Measurements from ENCODE around the gene PTPRN2.

Gene PTPRN2

GRCh38 chr7:158126661-158127060 is 461.0 kb downstream of the PTPRN2 start:
- no peak overlapping the region for H3K4me3 ChIP-seq (ENCODE audit: low read depth, low read length)
- no peak for TF ChIP-seq CTCF (conservative IDR thresholded peaks at IDR 0.05; ENCODE audit: low read depth, low read length)
- DNase-seq (ENCODE audit: low read depth) = no peak

GRCh38 chr7:158125721-158126120 is 461.9 kb downstream of the PTPRN2 start:
- DNase-seq (ENCODE audit: low read depth) = no peak
- no peak for TF ChIP-seq CTCF (conservative IDR thresholded peaks at IDR 0.05; ENCODE audit: low read depth, low read length)
- no peak overlapping the region for H3K4me3 ChIP-seq (ENCODE audit: low read depth, low read length)

GRCh38 chr7:158125091-158125490 is 462.5 kb downstream of the PTPRN2 start:
- H3K4me3 ChIP-seq (ENCODE audit: low read depth, low read length) = no peak overlapping the region
- no peak for DNase-seq (ENCODE audit: low read depth)
- no peak for TF ChIP-seq CTCF (conservative IDR thresholded peaks at IDR 0.05; ENCODE audit: low read depth, low read length)

GRCh38 chr7:158124671-158125079 is 462.9 kb downstream of the PTPRN2 start:
- no peak overlapping the region for H3K4me3 ChIP-seq (ENCODE audit: low read depth, low read length)
- no peak for DNase-seq (ENCODE audit: low read depth)
- TF ChIP-seq CTCF (conservative IDR thresholded peaks at IDR 0.05; ENCODE audit: low read depth, low read length) = no peak

GRCh38 chr7:158123753-158124152 is 463.9 kb downstream of the PTPRN2 start:
- TF ChIP-seq CTCF (conservative IDR thresholded peaks at IDR 0.05; ENCODE audit: low read depth, low read length) = no peak
- H3K4me3 ChIP-seq (ENCODE audit: low read depth, low read length) = no peak overlapping the region

GRCh38 chr7:158123214-158123613 is 464.4 kb downstream of the PTPRN2 start:
- no peak overlapping the region for H3K4me3 ChIP-seq (ENCODE audit: low read depth, low read length)
- no peak for TF ChIP-seq CTCF (conservative IDR thresholded peaks at IDR 0.05; ENCODE audit: low read depth, low read length)
- no peak for DNase-seq (ENCODE audit: low read depth)

More at GRCh38 chr7:158123753-158124152, 463.9 kb downstream of the PTPRN2 start:
- DNase-seq (ENCODE audit: low read depth) = no peak

- no peak for DNase-seq (ENCODE audit: low read depth)
Measured at GRCh38 chr7:158121441-158122045, 466.1 kb downstream of the PTPRN2 start.

More at GRCh38 chr7:158121441-158122045, 466.1 kb downstream of the PTPRN2 start:
- H3K4me3 ChIP-seq (ENCODE audit: low read depth, low read length) = no peak overlapping the region
- no peak for TF ChIP-seq CTCF (conservative IDR thresholded peaks at IDR 0.05; ENCODE audit: low read depth, low read length)

Measured in choroid plexus epithelial cell (primary cell).